ENCODE results near the gene HABP2.

DNA sequence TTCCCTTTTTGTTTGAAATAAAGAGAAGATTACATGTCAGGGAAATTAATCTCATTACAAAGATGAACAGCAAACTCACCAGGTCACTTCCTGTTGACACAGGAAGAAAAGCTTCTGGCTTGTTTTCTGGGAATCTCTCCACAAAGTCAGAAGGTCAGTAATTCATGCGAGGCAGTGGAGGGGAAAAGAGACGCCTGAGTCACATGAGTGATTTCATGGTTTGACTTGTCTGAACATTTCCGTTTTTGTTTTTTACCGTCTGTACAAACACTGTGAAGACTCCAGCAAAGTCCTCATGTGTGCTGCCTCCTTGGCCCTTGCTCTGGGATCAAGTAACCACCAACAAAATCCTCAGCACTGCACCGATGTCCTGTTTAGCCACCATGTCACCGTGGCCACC is 2.5 kb upstream of the HABP2 start:
- TF ChIP-seq TEAD4 (CRISPR knock-in tag; IDR thresholded peaks at IDR 0.05) (no peak), GTF2I (CRISPR knock-in tag; conservative IDR thresholded peaks at IDR 0.05) (no peak), NR2C2 (CRISPR knock-in tag; IDR thresholded peaks at IDR 0.05) (no peak), MAX (CRISPR knock-in tag; IDR thresholded peaks at IDR 0.05) (no peak), SP1 (CRISPR knock-in tag; conservative IDR thresholded peaks at IDR 0.05) (no peak), AR (CRISPR knock-in tag; IDR thresholded peaks at IDR 0.05) (no peak), ATF3 (CRISPR knock-in tag; conservative IDR thresholded peaks at IDR 0.05) (no peak), NR1H2 (CRISPR knock-in tag; IDR thresholded peaks at IDR 0.05) (no peak), MYBL2 (CRISPR knock-in tag; IDR thresholded peaks at IDR 0.05) (no peak), USF2 (CRISPR knock-in tag; IDR thresholded peaks at IDR 0.05) (no peak)
- TF ChIP-seq, protein P1, sequence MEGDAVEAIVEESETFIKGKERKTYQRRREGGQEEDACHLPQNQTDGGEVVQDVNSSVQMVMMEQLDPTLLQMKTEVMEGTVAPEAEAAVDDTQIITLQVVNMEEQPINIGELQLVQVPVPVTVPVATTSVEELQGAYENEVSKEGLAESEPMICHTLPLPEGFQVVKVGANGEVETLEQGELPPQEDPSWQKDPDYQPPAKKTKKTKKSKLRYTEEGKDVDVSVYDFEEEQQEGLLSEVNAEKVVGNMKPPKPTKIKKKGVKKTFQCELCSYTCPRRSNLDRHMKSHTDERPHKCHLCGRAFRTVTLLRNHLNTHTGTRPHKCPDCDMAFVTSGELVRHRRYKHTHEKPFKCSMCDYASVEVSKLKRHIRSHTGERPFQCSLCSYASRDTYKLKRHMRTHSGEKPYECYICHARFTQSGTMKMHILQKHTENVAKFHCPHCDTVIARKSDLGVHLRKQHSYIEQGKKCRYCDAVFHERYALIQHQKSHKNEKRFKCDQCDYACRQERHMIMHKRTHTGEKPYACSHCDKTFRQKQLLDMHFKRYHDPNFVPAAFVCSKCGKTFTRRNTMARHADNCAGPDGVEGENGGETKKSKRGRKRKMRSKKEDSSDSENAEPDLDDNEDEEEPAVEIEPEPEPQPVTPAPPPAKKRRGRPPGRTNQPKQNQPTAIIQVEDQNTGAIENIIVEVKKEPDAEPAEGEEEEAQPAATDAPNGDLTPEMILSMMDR (IDR thresholded peaks at IDR 0.05), result no peak
- TF ChIP-seq, protein P2, sequence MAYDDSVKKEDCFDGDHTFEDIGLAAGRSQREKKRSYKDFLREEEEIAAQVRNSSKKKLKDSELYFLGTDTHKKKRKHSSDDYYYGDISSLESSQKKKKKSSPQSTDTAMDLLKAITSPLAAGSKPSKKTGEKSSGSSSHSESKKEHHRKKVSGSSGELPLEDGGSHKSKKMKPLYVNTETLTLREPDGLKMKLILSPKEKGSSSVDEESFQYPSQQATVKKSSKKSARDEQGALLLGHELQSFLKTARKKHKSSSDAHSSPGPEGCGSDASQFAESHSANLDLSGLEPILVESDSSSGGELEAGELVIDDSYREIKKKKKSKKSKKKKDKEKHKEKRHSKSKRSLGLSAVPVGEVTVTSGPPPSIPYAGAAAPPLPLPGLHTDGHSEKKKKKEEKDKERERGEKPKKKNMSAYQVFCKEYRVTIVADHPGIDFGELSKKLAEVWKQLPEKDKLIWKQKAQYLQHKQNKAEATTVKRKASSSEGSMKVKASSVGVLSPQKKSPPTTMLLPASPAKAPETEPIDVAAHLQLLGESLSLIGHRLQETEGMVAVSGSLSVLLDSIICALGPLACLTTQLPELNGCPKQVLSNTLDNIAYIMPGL (CRISPR knock-in tag; IDR thresholded peaks at IDR 0.05), result no peak

All from WTC11 (cell line).